ENCODE measurements around the gene ITGBL1. TPM values are rescaled to one million over a fixed set of nuclear protein-coding genes. Genes with fewer than 3 reads are reported as not detected.
A peak's percentile ranks its signal among the peaks of the same experiment; 100 is the strongest.

The ITGBL1 gene
- total RNA-seq, 1 donor = 398 TPM

- no peak overlapping the region for H2AFZ ChIP-seq (ENCODE audit: low read length)
- H3K4me3 ChIP-seq (ENCODE audit: insufficient read depth, low read length) = no peak overlapping the region
- peaks cover 29% of the 10 kb centered on the region for H3K4me1 ChIP-seq (ENCODE audit: insufficient read depth, low read length)
- peaks cover 12% of the 10 kb centered on the region for H3K36me3 ChIP-seq (ENCODE audit: insufficient read depth, low read length)
- H3K9me3 ChIP-seq (ENCODE audit: low read depth, low read length) = no peaks in the 10 kb centered on the region
- H3K79me2 ChIP-seq (ENCODE audit: insufficient read depth, low read length) = peaks cover 95% of the 10 kb centered on the region
- peak overlapping the region; percentile 15 for H3K27ac ChIP-seq (ENCODE audit: low read depth, low read length)
- H3K27me3 ChIP-seq (ENCODE audit: insufficient read depth, low read length) = no peaks in the 10 kb centered on the region
- TF ChIP-seq CTCF (IDR thresholded peaks at IDR 0.05; ENCODE audit: extremely low read depth, low read depth, low read length) = no peak
- H4K20me1 ChIP-seq (ENCODE audit: insufficient read depth, low read length) = peaks cover 7% of the 10 kb centered on the region
- no peak overlapping the region for H3K4me2 ChIP-seq (ENCODE audit: insufficient read depth, low read length)
- DNase-seq (ENCODE audit: insufficient read length, low spot score, missing footprints) = no peak
Measured at GRCh38 chr13:101465877-101466276, 13.4 kb downstream of the ITGBL1 start.

GRCh38 chr13:101467415-101467814 is 14.9 kb downstream of the ITGBL1 start:
- TF ChIP-seq CTCF (IDR thresholded peaks at IDR 0.05; ENCODE audit: extremely low read depth, low read depth, low read length) = no peak
- Histone ChIP-seq H3K79me2 (ENCODE audit: insufficient read depth, low read length) (peaks cover 93% of the 10 kb centered on the region), H3K4me1 (ENCODE audit: insufficient read depth, low read length) (peaks cover 29% of the 10 kb centered on the region)

GRCh38 chr13:101473458-101473857 is 21.0 kb downstream of the ITGBL1 start:
- H3K4me1 ChIP-seq (ENCODE audit: insufficient read depth, low read length) = peaks cover 19% of the 10 kb centered on the region
- H3K4me2 ChIP-seq (ENCODE audit: insufficient read depth, low read length) = no peak overlapping the region
- H3K9me3 ChIP-seq (ENCODE audit: low read depth, low read length) = no peaks in the 10 kb centered on the region
- peaks cover 77% of the 10 kb centered on the region for H3K79me2 ChIP-seq (ENCODE audit: insufficient read depth, low read length)
- H2AFZ ChIP-seq (ENCODE audit: low read length) = no peak overlapping the region
- no peaks in the 10 kb centered on the region for H3K27me3 ChIP-seq (ENCODE audit: insufficient read depth, low read length)
- DNase-seq (ENCODE audit: insufficient read length, low spot score, missing footprints) = no peak
- H3K36me3 ChIP-seq (ENCODE audit: insufficient read depth, low read length) = no peaks in the 10 kb centered on the region
- no peak for TF ChIP-seq CTCF (IDR thresholded peaks at IDR 0.05; ENCODE audit: extremely low read depth, low read depth, low read length)
- no peak overlapping the region for H3K4me3 ChIP-seq (ENCODE audit: insufficient read depth, low read length)
- H4K20me1 ChIP-seq (ENCODE audit: insufficient read depth, low read length) = peaks cover 5% of the 10 kb centered on the region
- peak overlapping the region; percentile 66 for H3K27ac ChIP-seq (ENCODE audit: low read depth, low read length)

More at GRCh38 chr13:101467415-101467814, 14.9 kb downstream of the ITGBL1 start:
- Histone ChIP-seq H3K4me2 (ENCODE audit: insufficient read depth, low read length) (peak overlapping the region; percentile 41), H3K9me3 (ENCODE audit: low read depth, low read length) (no peaks in the 10 kb centered on the region), H4K20me1 (ENCODE audit: insufficient read depth, low read length) (peaks cover 7% of the 10 kb centered on the region), H3K27me3 (ENCODE audit: insufficient read depth, low read length) (no peaks in the 10 kb centered on the region), H3K4me3 (ENCODE audit: insufficient read depth, low read length) (no peak overlapping the region), H3K36me3 (ENCODE audit: insufficient read depth, low read length) (no peaks in the 10 kb centered on the region), H2AFZ (ENCODE audit: low read length) (no peak overlapping the region), H3K27ac (ENCODE audit: low read depth, low read length) (no peak overlapping the region)
- DNase-seq (ENCODE audit: insufficient read length, low spot score, missing footprints) = no peak

GRCh38 chr13:101474419-101474957 is 22.0 kb downstream of the ITGBL1 start:
- no peak for DNase-seq (ENCODE audit: insufficient read length, low spot score, missing footprints)
- H3K79me2 ChIP-seq (ENCODE audit: insufficient read depth, low read length) = peaks cover 75% of the 10 kb centered on the region
- peak overlapping the region; percentile 66 for H3K27ac ChIP-seq (ENCODE audit: low read depth, low read length)
- peaks cover 5% of the 10 kb centered on the region for H4K20me1 ChIP-seq (ENCODE audit: insufficient read depth, low read length)
- no peak overlapping the region for H2AFZ ChIP-seq (ENCODE audit: low read length)
- H3K4me1 ChIP-seq (ENCODE audit: insufficient read depth, low read length) = peaks cover 19% of the 10 kb centered on the region
- H3K4me2 ChIP-seq (ENCODE audit: insufficient read depth, low read length) = no peak overlapping the region
- H3K4me3 ChIP-seq (ENCODE audit: insufficient read depth, low read length) = no peak overlapping the region
- no peaks in the 10 kb centered on the region for H3K9me3 ChIP-seq (ENCODE audit: low read depth, low read length)
- H3K27me3 ChIP-seq (ENCODE audit: insufficient read depth, low read length) = no peaks in the 10 kb centered on the region
- peak; percentile 65 for TF ChIP-seq CTCF (IDR thresholded peaks at IDR 0.05; ENCODE audit: extremely low read depth, low read depth, low read length)
- no peaks in the 10 kb centered on the region for H3K36me3 ChIP-seq (ENCODE audit: insufficient read depth, low read length)

All from osteoblast (primary cell).